ENCODE data around the gene SMIM35. TPM values are rescaled to one million over a fixed set of nuclear protein-coding genes. Genes with fewer than 3 reads are reported as not detected.

SMIM35 gene
- total and polyA plus RNA-seq, 2 donors (not counting 1 experiment from before 2014, with no cell fraction given): not detected

DNA sequence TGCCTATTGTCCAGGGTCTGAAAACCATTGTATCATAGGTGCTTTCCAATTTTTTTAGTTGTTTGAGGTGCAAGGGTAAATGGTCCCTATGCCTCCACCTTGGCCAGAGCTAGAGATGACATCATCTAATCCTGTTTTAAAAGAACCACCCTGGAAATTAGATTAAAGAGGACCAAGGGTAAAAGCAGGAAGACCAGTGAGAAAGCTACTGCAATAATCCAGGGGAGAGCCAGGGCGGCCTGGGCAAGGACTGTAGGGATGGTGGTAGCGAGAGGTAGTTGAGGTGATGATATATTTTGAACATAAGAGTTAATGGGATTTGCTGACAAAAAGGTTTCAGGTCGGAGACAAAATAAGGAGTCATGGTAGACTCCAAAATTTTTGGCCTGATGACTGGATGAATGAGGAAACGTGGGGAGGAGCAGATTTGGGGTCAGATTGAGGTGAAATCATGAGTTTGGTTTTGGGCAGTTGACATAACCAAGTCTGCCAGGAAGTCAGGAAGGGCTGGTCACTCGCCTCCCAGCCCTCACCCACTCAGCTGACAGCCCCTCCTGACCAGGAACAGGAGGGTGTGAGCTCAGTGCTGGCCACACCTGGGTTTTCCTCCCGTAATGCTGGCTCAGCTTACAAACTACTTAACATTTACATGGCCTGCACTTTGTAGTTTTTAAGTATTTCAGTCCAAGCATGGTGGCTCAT lies 42.9 kb upstream of the SMIM35 start:
- Histone ChIP-seq H3K4me3 (replicated peaks in 1 of 4; ENCODE audit: control extremely low read depth in 1 of 4, insufficient read depth in 1 of 4, low read depth in 3 of 4, low read length in 4 of 4) (no peak overlapping the region), H4K20me1 (ENCODE audit: control insufficient read depth, extremely low read depth, insufficient read depth, low read length) (no peaks in the 10 kb centered on the region), H3K36me3 (ENCODE audit: control insufficient read depth, insufficient read depth, low read length) (no peaks in the 10 kb centered on the region), H3K4me2 (ENCODE audit: extremely low read depth, insufficient read depth, low read length) (no peak overlapping the region), H2AFZ (ENCODE audit: low read length) (no peak overlapping the region), H3K27ac (ENCODE audit: insufficient read depth, low read length) (no peak overlapping the region), H3K79me2 (ENCODE audit: control insufficient read depth, insufficient read depth, low read length) (no peaks in the 10 kb centered on the region), H3K9ac (ENCODE audit: insufficient read depth, low read length) (no peak overlapping the region), H3K4me1 (ENCODE audit: control insufficient read depth, extremely low read depth, insufficient read depth, low read length) (no peaks in the 10 kb centered on the region), H3K27me3 (ENCODE audit: control insufficient read depth, insufficient read depth, low read length) (no peaks in the 10 kb centered on the region), H3K9me3 (ENCODE audit: control insufficient read depth, insufficient read depth, low read depth, low read length) (no peaks in the 10 kb centered on the region)
- no peak for DNase-seq (ENCODE audit: low read depth in 2 of 2)
- TF ChIP-seq, protein P1, sequence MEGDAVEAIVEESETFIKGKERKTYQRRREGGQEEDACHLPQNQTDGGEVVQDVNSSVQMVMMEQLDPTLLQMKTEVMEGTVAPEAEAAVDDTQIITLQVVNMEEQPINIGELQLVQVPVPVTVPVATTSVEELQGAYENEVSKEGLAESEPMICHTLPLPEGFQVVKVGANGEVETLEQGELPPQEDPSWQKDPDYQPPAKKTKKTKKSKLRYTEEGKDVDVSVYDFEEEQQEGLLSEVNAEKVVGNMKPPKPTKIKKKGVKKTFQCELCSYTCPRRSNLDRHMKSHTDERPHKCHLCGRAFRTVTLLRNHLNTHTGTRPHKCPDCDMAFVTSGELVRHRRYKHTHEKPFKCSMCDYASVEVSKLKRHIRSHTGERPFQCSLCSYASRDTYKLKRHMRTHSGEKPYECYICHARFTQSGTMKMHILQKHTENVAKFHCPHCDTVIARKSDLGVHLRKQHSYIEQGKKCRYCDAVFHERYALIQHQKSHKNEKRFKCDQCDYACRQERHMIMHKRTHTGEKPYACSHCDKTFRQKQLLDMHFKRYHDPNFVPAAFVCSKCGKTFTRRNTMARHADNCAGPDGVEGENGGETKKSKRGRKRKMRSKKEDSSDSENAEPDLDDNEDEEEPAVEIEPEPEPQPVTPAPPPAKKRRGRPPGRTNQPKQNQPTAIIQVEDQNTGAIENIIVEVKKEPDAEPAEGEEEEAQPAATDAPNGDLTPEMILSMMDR (conservative IDR thresholded peaks at IDR 0.05 in 1 of 2, IDR thresholded peaks at IDR 0.05 in 1 of 2; ENCODE audit: low read depth in 1 of 2, low read length in 2 of 2): no peak
- TF ChIP-seq EZH2 (IDR thresholded peaks at IDR 0.05; ENCODE audit: low read length, missing control alignments): no peak

DNA sequence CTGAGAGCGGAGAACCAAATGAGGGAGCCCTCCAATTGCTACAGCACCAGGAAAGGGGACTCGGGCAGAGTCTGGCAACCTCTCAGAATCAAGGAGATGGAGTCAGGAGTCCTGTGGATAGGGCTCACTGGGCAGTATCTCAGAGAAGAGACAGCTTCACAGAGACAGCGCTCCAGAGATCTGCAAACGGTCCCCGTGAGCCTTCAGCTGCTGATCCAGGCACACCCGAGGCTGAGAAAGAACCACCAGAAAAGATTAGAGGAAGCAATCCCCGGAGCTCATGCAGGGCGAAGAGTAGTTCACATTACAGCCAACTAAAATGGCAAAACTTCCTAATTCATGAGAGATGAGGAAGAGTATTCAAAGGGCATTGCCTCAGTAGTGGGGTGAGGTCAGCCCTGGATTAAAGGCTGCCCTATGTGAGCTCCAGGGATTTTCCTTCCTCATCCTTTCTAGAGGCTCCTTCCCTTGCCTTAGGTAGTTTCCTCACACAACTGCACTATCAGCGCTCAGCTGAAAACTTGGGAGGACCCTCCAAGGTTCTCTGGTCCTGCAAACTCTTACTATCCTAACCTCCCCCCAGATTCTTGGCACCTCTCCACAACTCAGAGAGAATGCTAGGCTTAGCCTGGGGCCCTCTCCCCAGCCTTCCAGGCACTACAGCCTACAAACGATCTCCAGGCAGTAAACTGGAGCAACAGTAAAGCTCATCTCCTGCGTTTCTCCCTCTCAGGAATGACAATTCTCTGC lies 42.1 kb upstream of the SMIM35 start:
- H3K4me2 ChIP-seq (ENCODE audit: extremely low read depth, insufficient read depth, low read length): no peak overlapping the region
- no peak overlapping the region for H3K4me3 ChIP-seq (replicated peaks in 1 of 4; ENCODE audit: control extremely low read depth in 1 of 4, insufficient read depth in 1 of 4, low read depth in 3 of 4, low read length in 4 of 4)
- no peak for TF ChIP-seq EZH2 (IDR thresholded peaks at IDR 0.05; ENCODE audit: low read length, missing control alignments)
- TF ChIP-seq, protein P1 (conservative IDR thresholded peaks at IDR 0.05 in 1 of 2, IDR thresholded peaks at IDR 0.05 in 1 of 2; ENCODE audit: low read depth in 1 of 2, low read length in 2 of 2): no peak
- no peak for DNase-seq (ENCODE audit: low read depth in 2 of 2)
- no peaks in the 10 kb centered on the region for H3K79me2 ChIP-seq (ENCODE audit: control insufficient read depth, insufficient read depth, low read length)
- no peaks in the 10 kb centered on the region for H4K20me1 ChIP-seq (ENCODE audit: control insufficient read depth, extremely low read depth, insufficient read depth, low read length)
- no peak overlapping the region for H2AFZ ChIP-seq (ENCODE audit: low read length)
- H3K4me1 ChIP-seq (ENCODE audit: control insufficient read depth, extremely low read depth, insufficient read depth, low read length): no peaks in the 10 kb centered on the region
- no peaks in the 10 kb centered on the region for H3K27me3 ChIP-seq (ENCODE audit: control insufficient read depth, insufficient read depth, low read length)
- H3K36me3 ChIP-seq (ENCODE audit: control insufficient read depth, insufficient read depth, low read length): no peaks in the 10 kb centered on the region
- H3K9ac ChIP-seq (ENCODE audit: insufficient read depth, low read length): no peak overlapping the region
- H3K27ac ChIP-seq (ENCODE audit: insufficient read depth, low read length): no peak overlapping the region
- no peaks in the 10 kb centered on the region for H3K9me3 ChIP-seq (ENCODE audit: control insufficient read depth, insufficient read depth, low read depth, low read length)

DNA sequence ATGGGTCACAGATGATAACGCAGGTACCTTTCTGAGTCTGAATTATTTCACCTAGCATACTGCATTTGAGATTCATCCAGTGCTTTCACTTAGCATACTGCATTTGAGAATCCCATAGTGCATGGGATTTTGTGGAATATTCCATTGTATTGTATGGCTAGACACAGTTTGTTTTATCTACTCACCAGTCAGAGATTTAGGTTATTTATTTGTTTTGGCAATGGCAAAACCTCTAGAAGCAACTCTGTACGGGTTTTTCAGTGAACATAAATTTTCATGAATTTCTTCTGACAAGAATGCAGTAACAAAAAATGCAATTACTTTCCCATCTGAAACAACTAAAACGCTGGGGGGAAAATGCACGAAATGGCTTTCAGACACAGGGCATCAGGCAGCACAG lies 41.5 kb upstream of the SMIM35 start:
- H3K27ac ChIP-seq (ENCODE audit: insufficient read depth, low read length): no peak overlapping the region
- H3K36me3 ChIP-seq (ENCODE audit: control insufficient read depth, insufficient read depth, low read length): no peaks in the 10 kb centered on the region
- no peak for TF ChIP-seq EZH2 (IDR thresholded peaks at IDR 0.05; ENCODE audit: low read length, missing control alignments)
- TF ChIP-seq, protein P1 (conservative IDR thresholded peaks at IDR 0.05 in 1 of 2, IDR thresholded peaks at IDR 0.05 in 1 of 2; ENCODE audit: low read depth in 1 of 2, low read length in 2 of 2): no peak
- no peaks in the 10 kb centered on the region for H3K9me3 ChIP-seq (ENCODE audit: control insufficient read depth, insufficient read depth, low read depth, low read length)
- H4K20me1 ChIP-seq (ENCODE audit: control insufficient read depth, extremely low read depth, insufficient read depth, low read length): no peaks in the 10 kb centered on the region
- no peaks in the 10 kb centered on the region for H3K4me1 ChIP-seq (ENCODE audit: control insufficient read depth, extremely low read depth, insufficient read depth, low read length)
- H3K4me3 ChIP-seq (replicated peaks in 1 of 4; ENCODE audit: control extremely low read depth in 1 of 4, insufficient read depth in 1 of 4, low read depth in 3 of 4, low read length in 4 of 4): no peak overlapping the region
- H2AFZ ChIP-seq (ENCODE audit: low read length): no peak overlapping the region
- no peak overlapping the region for H3K9ac ChIP-seq (ENCODE audit: insufficient read depth, low read length)
- no peak overlapping the region for H3K4me2 ChIP-seq (ENCODE audit: extremely low read depth, insufficient read depth, low read length)
- DNase-seq (ENCODE audit: low read depth in 2 of 2): no peak
- H3K27me3 ChIP-seq (ENCODE audit: control insufficient read depth, insufficient read depth, low read length): no peaks in the 10 kb centered on the region
- no peaks in the 10 kb centered on the region for H3K79me2 ChIP-seq (ENCODE audit: control insufficient read depth, insufficient read depth, low read length)
